Trophoblast cell (in vitro differentiated cells and primary cell): ENCODE measurements around the gene RYK.

ENCODE experiments used
- DNase-seq, 2 donors: peaks; one replicate each; pipeline ENCODE4 v3.0.0-alpha.2; 2016
- H2AFZ ChIP-seq: 2 replicates; pipeline ENCODE4 v1.6.1; 2013; ENCODE audit warnings: low read length, moderate library complexity, mild to moderate bottlenecking; ENCODE audit not compliant: insufficient read depth, poor library complexity
- H2AK5ac ChIP-seq: 2 replicates; pipeline ENCODE4 v1.6.1; 2013; ENCODE audit warnings: mild to moderate bottlenecking, low read length
- H2BK120ac ChIP-seq: 2 replicates; pipeline ENCODE4 v1.6.1; 2013; ENCODE audit warnings: low read length, mild to moderate bottlenecking, moderate library complexity; ENCODE audit not compliant: insufficient read depth, poor library complexity
- H2BK12ac ChIP-seq: 2 replicates; pipeline ENCODE4 v1.6.1; 2013; ENCODE audit warnings: mild to moderate bottlenecking, low read length, moderate library complexity
- H2BK5ac ChIP-seq: 2 replicates; pipeline ENCODE4 v1.6.1; 2013; ENCODE audit warnings: low read length, low read depth, moderate library complexity, mild to moderate bottlenecking; ENCODE audit not compliant: poor library complexity
- H3K14ac ChIP-seq: 2 replicates; pipeline ENCODE4 v1.6.1; 2013; ENCODE audit warnings: mild to moderate bottlenecking, low read length
- H3K18ac ChIP-seq: 2 replicates; pipeline ENCODE4 v1.6.1; 2013; ENCODE audit warnings: mild to moderate bottlenecking, low read length
- H3K23ac ChIP-seq: 2 replicates; pipeline ENCODE4 v1.6.1; 2013; ENCODE audit warnings: low read length
- H3K27ac ChIP-seq: 2 replicates; pipeline ENCODE4 v1.5.1; 2013; ENCODE audit warnings: low read depth, mild to moderate bottlenecking, inconsistent platforms, low read length, moderate library complexity
- H3K27me3 ChIP-seq: 2 replicates; pipeline ENCODE4 v1.6.1; 2013; ENCODE audit warnings: inconsistent platforms, mild to moderate bottlenecking, low read length, moderate library complexity; ENCODE audit not compliant: insufficient read depth
- H3K36me3 ChIP-seq, 2 experiments: 1 replicate in 1 of 2; 2 replicates in 1 of 2; pipeline ENCODE4 v1.6.1; 2013; ENCODE audit warnings: low read length in 2 of 2, mild to moderate bottlenecking in 2 of 2, moderate library complexity in 1 of 2; ENCODE audit not compliant: insufficient read depth in 2 of 2, control insufficient read depth in 1 of 2
- H3K4ac ChIP-seq: 2 replicates; pipeline ENCODE4 v1.6.1; 2013; ENCODE audit warnings: low read depth, mild to moderate bottlenecking, low read length, moderate library complexity
- H3K4me1 ChIP-seq, 2 experiments: 1 replicate in 1 of 2; 2 replicates in 1 of 2; pipeline ENCODE4 v1.6.1; 2013; ENCODE audit warnings: low read length in 2 of 2, mild to moderate bottlenecking in 2 of 2, moderate library complexity in 1 of 2; ENCODE audit not compliant: insufficient read depth in 2 of 2, control insufficient read depth in 1 of 2
- H3K4me2 ChIP-seq: 2 replicates; pipeline ENCODE4 v1.6.1; 2013; ENCODE audit warnings: inconsistent platforms, mild to moderate bottlenecking, low read length, moderate library complexity
- H3K4me3 ChIP-seq: 2 replicates; pipeline ENCODE4 v1.5.1; 2013; ENCODE audit warnings: mild to moderate bottlenecking, low read depth, low read length, inconsistent platforms
- H3K79me1 ChIP-seq: one replicate; pipeline ENCODE4 v1.6.1; 2013; ENCODE audit warnings: low read length
- H3K79me2 ChIP-seq: 2 replicates; pipeline ENCODE4 v1.6.1; 2013; ENCODE audit warnings: low read length, mild to moderate bottlenecking; ENCODE audit not compliant: control insufficient read depth, insufficient read depth, poor library complexity
- H3K9ac ChIP-seq: 2 replicates; pipeline ENCODE4 v1.6.1; 2013; ENCODE audit warnings: mild to moderate bottlenecking, low read length
- H3K9me3 ChIP-seq: 2 replicates; pipeline ENCODE4 v1.6.1; 2013; ENCODE audit warnings: low read depth, mild to moderate bottlenecking, control low read depth, inconsistent platforms, low read length; ENCODE audit not compliant: insufficient read depth
- H4K12ac ChIP-seq: 2 replicates; pipeline ENCODE4 v1.6.1; 2013; ENCODE audit warnings: low read depth, mild to moderate bottlenecking, low read length, moderate library complexity
- H4K8ac ChIP-seq: 2 replicates; pipeline ENCODE4 v1.6.1; 2013; ENCODE audit warnings: low read depth, mild to moderate bottlenecking, low read length, moderate library complexity
- H4K91ac ChIP-seq: one replicate; pipeline ENCODE4 v1.6.1; 2013; ENCODE audit warnings: low read depth, mild to moderate bottlenecking, low read length, moderate library complexity
- WGBS: extraction: QIAGEN DNeasy Blood & Tissue Kit; methylation state at CpG from one replicate; pipeline ENCODE4 v1.1.7; 2013; ENCODE audit warnings: missing lambda C conversion rate; ENCODE audit not compliant: insufficient read length, insufficient coverage; ENCODE audit errors: extremely low coverage; 5-methylcytosine and 5-hydroxymethylcytosine counted together

Gene RYK

GRCh38 chr3:134239538-134239937, 11.1 kb downstream of the RYK start:
- H3K27me3 ChIP-seq, result no peaks in the 10 kb centered on the region
- no peak overlapping the region for H4K8ac ChIP-seq
- no peak overlapping the region for H2AK5ac ChIP-seq
- H3K27ac ChIP-seq, result no peak overlapping the region
- H3K14ac ChIP-seq, result no peak overlapping the region
- no peak overlapping the region for H3K4me3 ChIP-seq
- no peak overlapping the region for H4K12ac ChIP-seq
- H3K18ac ChIP-seq, result no peak overlapping the region
- WGBS, result no CpG with 5 or more reads among the region's 1 CpG
- H3K4ac ChIP-seq, result peak overlapping the region; percentile 84
- no peak overlapping the region for H2BK120ac ChIP-seq
- DNase-seq, result no peak
- no peak overlapping the region for H4K91ac ChIP-seq
- no peaks in the 10 kb centered on the region for H3K9me3 ChIP-seq
- H2BK12ac ChIP-seq, result no peak overlapping the region
- no peak overlapping the region for H2AFZ ChIP-seq
- peaks cover 9 to 18% of the 10 kb centered on the region in 2 experiments for H3K4me1 ChIP-seq
- no peak overlapping the region for H2BK5ac ChIP-seq
- H3K9ac ChIP-seq, result no peak overlapping the region
- H3K4me2 ChIP-seq, result no peak overlapping the region
- no peak overlapping the region for H3K23ac ChIP-seq
- no peaks in the 10 kb centered on the region for H3K79me1 ChIP-seq
- peaks cover 9% of the 10 kb centered on the region for H3K79me2 ChIP-seq
- H3K36me3 ChIP-seq, result peaks cover 0 to 2% of the 10 kb centered on the region in 2 experiments

GRCh38 chr3:134237454-134238145, 13.1 kb downstream of the RYK start:
- Histone ChIP-seq H3K4ac (no peak overlapping the region), H2BK5ac (no peak overlapping the region), H3K4me3 (no peak overlapping the region), H3K36me3 (peaks cover 0 to 2% of the 10 kb centered on the region in 2 experiments), H4K8ac (no peak overlapping the region), H2BK120ac (no peak overlapping the region), H3K18ac (no peak overlapping the region), H2AK5ac (no peak overlapping the region), H4K12ac (no peak overlapping the region), H2AFZ (no peak overlapping the region), H2BK12ac (no peak overlapping the region), H3K27ac (no peak overlapping the region), H3K14ac (no peak overlapping the region), H3K79me1 (no peaks in the 10 kb centered on the region), H3K9ac (no peak overlapping the region), H3K79me2 (peaks cover 8% of the 10 kb centered on the region), H3K9me3 (no peaks in the 10 kb centered on the region), H3K23ac (no peak overlapping the region), H3K4me2 (no peak overlapping the region), H4K91ac (no peak overlapping the region), H3K27me3 (no peaks in the 10 kb centered on the region), H3K4me1 (peaks cover 3 to 7% of the 10 kb centered on the region in 2 experiments)
- no CpG with 5 or more reads among the region's 4 CpGs for WGBS
- peak in 1 of 2 donors; percentile 47 for DNase-seq

DNA sequence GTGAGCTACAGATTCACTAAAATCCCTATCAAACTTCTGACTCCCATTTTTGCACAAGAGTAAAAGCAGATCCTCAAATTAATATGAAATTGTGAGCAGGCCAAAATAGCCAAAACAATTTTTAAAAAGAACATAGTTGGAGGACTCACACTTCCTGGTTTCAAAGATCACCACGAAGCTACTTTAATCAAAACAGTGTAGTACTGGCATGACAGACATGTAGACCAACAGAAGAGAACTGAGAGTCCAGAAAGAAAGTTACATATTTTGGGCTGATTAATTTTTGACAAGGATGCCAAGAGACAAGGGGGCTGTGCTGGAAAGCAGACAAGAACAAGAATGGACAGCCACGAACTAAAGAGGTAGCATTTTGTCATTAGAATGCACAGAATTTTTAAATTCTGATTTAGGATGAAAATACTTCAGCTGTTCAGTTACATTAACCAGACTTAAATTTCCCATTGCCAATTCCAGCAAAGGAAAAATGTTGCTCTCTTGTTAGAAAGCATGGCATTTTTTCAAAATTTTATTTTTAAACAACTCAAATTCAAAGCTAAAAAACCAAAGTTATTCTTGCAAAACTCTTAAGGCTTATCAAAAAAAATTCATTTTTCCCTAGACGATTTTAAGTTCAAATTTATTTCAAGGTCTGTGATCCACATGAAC, 14.0 kb downstream of the RYK start:
- no peak overlapping the region for H3K23ac ChIP-seq
- H3K4ac ChIP-seq, result no peak overlapping the region
- H3K79me1 ChIP-seq, result no peaks in the 10 kb centered on the region
- no peak overlapping the region for H3K9ac ChIP-seq
- WGBS, result no CpG with 5 or more reads among the region's 3 CpGs
- H3K36me3 ChIP-seq, result peaks cover 0 to 2% of the 10 kb centered on the region in 2 experiments
- H3K27ac ChIP-seq, result no peak overlapping the region
- peaks cover 8% of the 10 kb centered on the region for H3K79me2 ChIP-seq
- no peak overlapping the region for H2BK5ac ChIP-seq
- H2BK12ac ChIP-seq, result no peak overlapping the region
- H2AFZ ChIP-seq, result no peak overlapping the region
- no peak overlapping the region for H3K14ac ChIP-seq
- H3K18ac ChIP-seq, result no peak overlapping the region
- H4K12ac ChIP-seq, result no peak overlapping the region
- no peak overlapping the region for H2AK5ac ChIP-seq
- no peak overlapping the region for H4K8ac ChIP-seq
- no peaks in the 10 kb centered on the region for H3K27me3 ChIP-seq
- no peak overlapping the region for H3K4me3 ChIP-seq
- H3K4me1 ChIP-seq, result peaks cover 3 to 7% of the 10 kb centered on the region in 2 experiments
- no peaks in the 10 kb centered on the region for H3K9me3 ChIP-seq
- no peak overlapping the region for H3K4me2 ChIP-seq
- no peak overlapping the region for H4K91ac ChIP-seq
- H2BK120ac ChIP-seq, result no peak overlapping the region
- no peak for DNase-seq

DNA sequence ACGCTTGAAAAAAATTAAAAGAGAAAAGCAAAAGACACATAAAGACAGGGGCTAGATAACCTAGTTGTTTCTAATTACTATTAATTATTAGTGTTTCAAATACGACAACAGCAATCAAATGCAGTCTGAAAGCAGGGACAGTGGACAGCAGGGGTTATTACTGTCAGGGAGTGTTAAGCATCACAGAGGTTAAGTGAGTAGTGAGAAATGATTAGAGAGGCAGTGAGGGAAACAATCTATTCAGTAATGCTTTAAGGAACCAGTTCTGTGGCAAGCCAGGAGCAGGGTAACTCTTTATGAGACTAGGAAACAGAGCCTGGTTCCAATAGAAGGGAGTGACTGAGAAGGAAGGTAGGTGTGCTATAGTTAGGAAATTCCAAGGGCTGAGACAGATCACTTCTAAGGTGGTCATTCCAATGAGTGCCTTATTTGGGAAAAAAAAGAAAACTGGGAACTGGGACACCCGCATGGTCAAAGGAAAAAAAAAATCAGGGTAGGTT, 15.0 kb downstream of the RYK start:
- H3K4me2 ChIP-seq, result no peak overlapping the region
- no peak overlapping the region for H4K91ac ChIP-seq
- H4K8ac ChIP-seq, result no peak overlapping the region
- H3K79me1 ChIP-seq, result no peaks in the 10 kb centered on the region
- H3K4me1 ChIP-seq, result peaks cover 3 to 7% of the 10 kb centered on the region in 2 experiments
- no peak overlapping the region for H2BK5ac ChIP-seq
- no peak overlapping the region for H3K4ac ChIP-seq
- no peak overlapping the region for H3K14ac ChIP-seq
- H3K9me3 ChIP-seq, result no peaks in the 10 kb centered on the region
- no peaks in the 10 kb centered on the region for H3K27me3 ChIP-seq
- no peak overlapping the region for H3K9ac ChIP-seq
- H3K23ac ChIP-seq, result no peak overlapping the region
- H3K36me3 ChIP-seq, result no peaks in the 10 kb centered on the region
- H2BK120ac ChIP-seq, result no peak overlapping the region
- no peak overlapping the region for H4K12ac ChIP-seq
- H2AK5ac ChIP-seq, result no peak overlapping the region
- no peak overlapping the region for H2AFZ ChIP-seq
- no CpG with 5 or more reads among the region's 3 CpGs for whole genome bisulfite sequencing
- H3K79me2 ChIP-seq, result peaks cover 7% of the 10 kb centered on the region
- no peak overlapping the region for H3K18ac ChIP-seq
- H3K27ac ChIP-seq, result peak overlapping the region; percentile 1
- no peak overlapping the region for H2BK12ac ChIP-seq
- no peak overlapping the region for H3K4me3 ChIP-seq
- no peak for DNase-seq
